H1 (cell line): ENCODE results near the gene OR2A14. TPM values are rescaled to one million over a fixed set of nuclear protein-coding genes. Genes with fewer than 3 reads are reported as not detected.

Experiments
- CTCF ChIA-PET: fragments of 300-600 bp; sonication (Branson Sonifier 250); formaldehyde crosslinking; loops from one replicate; lab custom pipeline; 2021; ENCODE audit not compliant: partially characterized antibody; lab: Charles Lee
- POLR2A ChIA-PET: fragments of 300-600 bp; sonication (Branson Sonifier 250); formaldehyde crosslinking; loops from one replicate; lab custom pipeline; 2021; ENCODE audit warnings: inconsistent platforms; ENCODE audit not compliant: partially characterized antibody; lab: Charles Lee
- DNase-seq, 2 experiments: peaks; one replicate each; pipeline versions ENCODE4 v3.0.0 to v3.0.0-alpha.2; 2010 to 2022; ENCODE audit warnings: low spot score in 2 of 2, low read depth in 1 of 2, mixed read lengths in 1 of 2
- FAIRE-seq: peaks from 2 replicates; lab custom pipeline; 2011; peaks lifted over from hg19 to GRCh38; lab: Jason Lieb, UNC
- H2AFZ ChIP-seq: 2 replicates; pipeline ENCODE4 v1.8.1; 2012; ENCODE audit warnings: low read length, inconsistent platforms
- H2AK5ac ChIP-seq: 2 replicates; pipeline ENCODE4 v1.6.1; 2013; ENCODE audit warnings: low read depth, low read length
- H2BK120ac ChIP-seq: replicated peaks from 2 replicates; pipeline ENCODE3; 2013; ENCODE audit warnings: low read depth, low read length, inconsistent platforms
- H2BK12ac ChIP-seq: 2 replicates; pipeline ENCODE4 v1.6.1; 2013; ENCODE audit warnings: low read depth, low read length
- H2BK15ac ChIP-seq: 2 replicates; pipeline ENCODE4 v1.6.1; 2013; ENCODE audit warnings: low read length
- H2BK20ac ChIP-seq: 2 replicates; pipeline ENCODE4 v1.6.1; 2013; ENCODE audit warnings: low read length
- H2BK5ac ChIP-seq: 2 replicates; pipeline ENCODE4 v1.6.1; 2013; ENCODE audit warnings: low read depth, low read length
- H3K14ac ChIP-seq: 2 replicates; pipeline ENCODE4 v1.6.1; 2013; ENCODE audit warnings: inconsistent platforms; ENCODE audit not compliant: insufficient read length
- H3K18ac ChIP-seq: 2 replicates; pipeline ENCODE4 v1.6.1; 2013; ENCODE audit warnings: low read length; ENCODE audit errors: extremely low read depth
- H3K23ac ChIP-seq: 2 replicates; pipeline ENCODE4 v1.6.1; 2013; ENCODE audit warnings: inconsistent platforms; ENCODE audit not compliant: insufficient read length
- H3K23me2 ChIP-seq: 2 replicates; pipeline ENCODE4 v1.6.1; 2013; ENCODE audit warnings: low read depth, low read length
- H3K27ac ChIP-seq: 2 replicates; pipeline ENCODE4 v1.6.1; 2011; ENCODE audit warnings: low read depth, low read length, inconsistent platforms
- H3K27me3 ChIP-seq, 4 experiments: replicated peaks in 1 of 4; 1 replicate in 1 of 4; 2 replicates in 3 of 4; pipeline versions ENCODE4 v1.6.1 to v1.8.1; 2011 to 2013; ENCODE audit warnings: low read length in 3 of 4, mild to moderate bottlenecking in 3 of 4, inconsistent platforms in 2 of 4, mixed read lengths in 2 of 4, moderate library complexity in 1 of 4; ENCODE audit not compliant: control insufficient read depth in 3 of 4, insufficient read depth in 3 of 4; ENCODE audit errors: extremely low read depth in 1 of 4
- H3K36me3 ChIP-seq, 4 experiments: 2 replicates each; pipeline versions ENCODE4 v1.6.1 to v1.8.1; 2011 to 2013; ENCODE audit warnings: mild to moderate bottlenecking in 4 of 4, low read length in 3 of 4, moderate library complexity in 2 of 4, control low read depth in 1 of 4, inconsistent platforms in 1 of 4; ENCODE audit not compliant: insufficient read depth in 4 of 4, control insufficient read depth in 2 of 4
- H3K4ac ChIP-seq: replicated peaks from 2 replicates; pipeline ENCODE3; 2013; ENCODE audit warnings: low read length, low read depth, mixed read lengths, inconsistent platforms; ENCODE audit not compliant: insufficient read length
- H3K4me1 ChIP-seq, 4 experiments: replicated peaks in 1 of 4; 1 replicate in 1 of 4; 2 replicates in 3 of 4; pipeline versions ENCODE4 v1.6.1 to v1.8.1; 2011 to 2013; ENCODE audit warnings: low read length in 3 of 4, inconsistent platforms in 2 of 4, mixed read lengths in 1 of 4; ENCODE audit not compliant: insufficient read depth in 4 of 4, control insufficient read depth in 3 of 4
- H3K4me2 ChIP-seq, 2 experiments: 2 replicates each; pipeline versions ENCODE4 v1.6.1 to v1.8.1; 2011 to 2013; ENCODE audit warnings: low read depth in 2 of 2, low read length in 2 of 2, control low read depth in 1 of 2, inconsistent platforms in 1 of 2, mild to moderate bottlenecking in 1 of 2; ENCODE audit not compliant: insufficient read depth in 1 of 2
- H3K4me3 ChIP-seq, 4 experiments: fragments of 200-600, 300-600 bp in 1 of 4; sonication (generic), shearing (Covaris generic), sonication (Bioruptor Twin) in 1 of 4; 2 replicates each; pipeline versions ENCODE4 v1.5.1 to v1.8.1; 2011 to 2016; ENCODE audit warnings: low read length in 4 of 4, low read depth in 3 of 4, control low read depth in 2 of 4, inconsistent platforms in 2 of 4, mild to moderate bottlenecking in 2 of 4, mixed read lengths in 1 of 4, moderate library complexity in 1 of 4; ENCODE audit not compliant: insufficient read depth in 2 of 4; ENCODE audit errors: extremely low read depth in 1 of 4
- H3K56ac ChIP-seq: replicated peaks from 2 replicates; pipeline ENCODE3; 2013; ENCODE audit warnings: low read depth, mild to moderate bottlenecking, mixed read lengths, low read length, inconsistent platforms; ENCODE audit not compliant: insufficient read length
- H3K79me1 ChIP-seq: 2 replicates; pipeline ENCODE4 v1.6.1; 2013; ENCODE audit warnings: low read depth, low read length, control low read depth
- H3K79me2 ChIP-seq, 2 experiments: 2 replicates each; pipeline versions ENCODE4 v1.6.1 to v1.8.1; 2012 to 2013; ENCODE audit warnings: low read length in 2 of 2, mild to moderate bottlenecking in 2 of 2, inconsistent platforms in 1 of 2; ENCODE audit not compliant: insufficient read depth in 2 of 2, control insufficient read depth in 1 of 2
- H3K9ac ChIP-seq, 4 experiments: replicated peaks in 1 of 4; 1 replicate in 1 of 4; 2 replicates in 3 of 4; pipeline versions ENCODE4 v1.6.1 to v1.8.1; 2011 to 2013; ENCODE audit warnings: low read depth in 3 of 4, low read length in 3 of 4, control low read depth in 2 of 4, mild to moderate bottlenecking in 2 of 4, moderate library complexity in 2 of 4, inconsistent platforms in 1 of 4; ENCODE audit errors: extremely low read depth in 1 of 4
- H3K9me3 ChIP-seq, 2 experiments: 2 replicates each; pipeline versions ENCODE4 v1.6.1 to v1.8.1; 2012 to 2013; ENCODE audit warnings: mild to moderate bottlenecking in 2 of 2, moderate library complexity in 2 of 2, control low read depth in 1 of 2, inconsistent platforms in 1 of 2, low read depth in 1 of 2, low read length in 1 of 2, mixed read lengths in 1 of 2; ENCODE audit not compliant: insufficient read depth in 2 of 2
- H4K20me1 ChIP-seq, 2 experiments: replicated peaks in 1 of 2; 2 replicates each; pipeline versions ENCODE3 to v1.8.1; 2011 to 2013; ENCODE audit warnings: inconsistent platforms in 2 of 2, low read length in 2 of 2, mild to moderate bottlenecking in 1 of 2; ENCODE audit not compliant: insufficient read depth in 2 of 2, control insufficient read depth in 1 of 2
- H4K5ac ChIP-seq: 2 replicates; pipeline ENCODE4 v1.6.1; 2013; ENCODE audit warnings: low read length, low read depth, mixed read lengths, inconsistent platforms; ENCODE audit not compliant: insufficient read length
- H4K8ac ChIP-seq: 2 replicates; pipeline ENCODE4 v1.8.0; 2013; ENCODE audit warnings: mild to moderate bottlenecking, moderate library complexity, low read length, inconsistent platforms; ENCODE audit not compliant: insufficient read depth; ENCODE audit errors: extremely low read depth
- H4K91ac ChIP-seq: replicated peaks from 2 replicates; pipeline ENCODE3; 2013; ENCODE audit warnings: low read length, mixed read lengths, inconsistent platforms; ENCODE audit not compliant: insufficient read length
- ASH2L ChIP-seq: fragments of 200-600, 300-600 bp; sonication (generic); IDR thresholded peaks from one replicate; pipeline ENCODE4 v1.7.1; 2017; ENCODE audit warnings: low read length
- WGBS, 2 experiments: shearing (Covaris generic) in 1 of 2; methylation state at CpG; one replicate each; pipeline versions ENCODE4 v1.1.6 to v1.1.7; 2013 to 2015; ENCODE audit warnings: low lambda C conversion rate in 2 of 2, mixed read lengths in 2 of 2, inconsistent platforms in 1 of 2, low coverage in 1 of 2, missing lambda C conversion rate in 1 of 2; ENCODE audit not compliant: insufficient replicate concordance in 2 of 2, insufficient coverage in 1 of 2, insufficient read length in 1 of 2; ENCODE audit errors: extremely low coverage in 1 of 2, missing lambda C conversion rate in 1 of 2; 5-methylcytosine and 5-hydroxymethylcytosine counted together
- polyA plus RNA-seq, 7 experiments: library from polyadenylated mRNA; depleted of rRNA in 3 of 7; stranded (reverse) in 5 of 7; unstranded in 2 of 7; fragments of >200 nt in 5 of 7; fragments of 200-250 nt in 2 of 7; gene quantifications; 1 replicate in 5 of 7; 2 replicates in 1 of 7; 4 replicates in 1 of 7; pipeline versions ENCODE4 v1.2.1 to v1.2.3, GENCODE V29; 2011 to 2013; ENCODE audit warnings: missing spikeins in 2 of 7, mixed read lengths in 2 of 7
- total RNA-seq: library from RNA; stranded (reverse); fragmentation: NEBNext Ultra II Directional; extraction: Animal tissue kit (Norgen Biotek cat#: 25700); gene quantifications from 2 replicates; pipeline ENCODE4 v1.2.1, GENCODE V29; 2021

The OR2A14 gene
- total and polyA plus RNA-seq, 2 of the 8 experiments (the other 6 are each of a cell fraction or from before 2014, with no cell fraction given) = not detected

- Histone ChIP-seq H2BK5ac (no peak overlapping the region), H2AFZ (no peak overlapping the region), H3K4me1 (no peaks in the 10 kb centered on the region), H3K9me3 (0 out of 4 replicates have a peak, but pooled peaks cover 0 to under 1% of the 10 kb centered on the region in 2 experiments), H3K79me1 (no peaks in the 10 kb centered on the region), H2AK5ac (no peak overlapping the region), H3K23ac (no peak overlapping the region), H3K14ac (no peak overlapping the region), H3K36me3 (no peaks in the 10 kb centered on the region), H3K9ac (no peak overlapping the region), H2BK15ac (no peak overlapping the region), H2BK20ac (no peak overlapping the region), H3K27ac (no peak overlapping the region), H2BK12ac (no peak overlapping the region), H3K4me3 (no peak overlapping the region), H2BK120ac (no peak overlapping the region), H3K27me3 (no peaks in the 10 kb centered on the region), H3K56ac (no peak overlapping the region), H4K20me1 (no peaks in the 10 kb centered on the region), H4K91ac (no peak overlapping the region), H3K4ac (no peak overlapping the region), H3K23me2 (no peaks in the 10 kb centered on the region), H4K8ac (no peak overlapping the region), H3K79me2 (no peaks in the 10 kb centered on the region), H3K18ac (no peak overlapping the region), H3K4me2 (no peak overlapping the region), H4K5ac (no peak overlapping the region)
- WGBS, 2 experiments = 77% methylated on average over 1 of the region's 1 CpG; no CpG with 5 or more reads in 1 of the 2 experiments
- FAIRE-seq (no peak), DNase-seq (no peak)
- TF ChIP-seq ASH2L = no peak
- POLR2A ChIA-PET = no interaction called here
- CTCF ChIA-PET = interaction anchor here (0.6 to 0.9 kb wide), 2 partner anchors 15 to 227 kb away, joined by 3 to 5 read pairs; no protein-coding TSS in a partner anchor
Measured at GRCh38 chr7:144113651-144114050, 9.3 kb upstream of the OR2A14 start.
